Measurements from ENCODE around the gene LRRC74A. TPM values are rescaled to one million over a fixed set of nuclear protein-coding genes. Genes with fewer than 3 reads are reported as not detected.
A peak's percentile ranks its signal among the peaks of the same experiment; 100 is the strongest.

The LRRC74A gene
- total and polyA plus RNA-seq, 4 experiments from 2014 or later: not detected

DNA sequence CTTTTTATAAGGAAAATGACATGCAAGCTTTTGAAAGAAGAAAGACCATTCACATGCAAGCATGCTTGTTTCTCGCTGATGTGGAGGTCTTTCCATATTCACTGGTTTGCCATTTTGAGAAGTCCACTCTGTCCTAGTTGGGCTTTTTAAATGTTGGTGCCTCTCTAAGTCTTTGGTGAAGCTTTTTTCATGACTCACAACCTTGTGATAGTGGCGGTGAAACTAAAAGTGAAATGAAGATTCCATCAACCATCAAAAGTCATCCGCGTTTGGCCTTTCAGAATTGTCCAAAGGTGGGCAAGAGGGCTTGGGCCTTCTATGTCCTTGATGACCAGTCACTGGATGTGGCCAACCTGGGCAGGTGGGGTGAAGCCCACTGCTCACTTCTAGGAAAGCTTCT, 4.3 kb downstream of the LRRC74A start:
- peaks cover 0 to 3% (median 0%) of the 10 kb centered on the region in 8 donors for H3K9me3 Mint-ChIP-seq
- no peak overlapping the region for H3K27ac Mint-ChIP-seq
- peaks cover 0 to 3% of the 10 kb centered on the region in 2 donors for H3K27me3 Mint-ChIP-seq
- ChIA-PET POLR2A (ENCODE audit: partially characterized antibody) (interaction anchor here (0.6 to 0.7 kb wide), 2 partner anchors 18 kb away, joined by 3 read pairs; partner anchors contain the start of gene ANGEL1), CTCF (ENCODE audit: partially characterized antibody) (interaction anchor here (1.1 kb wide), 1 partner anchor 120 kb away, joined by 3 read pairs; no protein-coding TSS in a partner anchor)
- Histone ChIP-seq H3K27me3 (ENCODE audit: insufficient read depth, low read length) (no peaks in the 10 kb centered on the region), H3K4me3 (ENCODE audit: low read length in 2 of 2) (no peak overlapping the region), H3K27ac (ENCODE audit: low read depth, low read length) (no peak overlapping the region), H3K9me3 (ENCODE audit: control insufficient read depth in 1 of 2, low read length in 2 of 2) (no peaks in the 10 kb centered on the region), H3K36me3 (ENCODE audit: insufficient read depth, low read length) (no peaks in the 10 kb centered on the region), H3K4me1 (ENCODE audit: insufficient read depth, low read length) (no peaks in the 10 kb centered on the region)
- H3K4me1 Mint-ChIP-seq: no peaks in the 10 kb centered on the region
- DNase-seq: no peak
- intact Hi-C loops (cut with micrococcal nuclease): no loop called here
- H3K4me3 Mint-ChIP-seq: no peak overlapping the region
- no peaks in the 10 kb centered on the region for H3K36me3 Mint-ChIP-seq

- peaks cover 0 to 3% of the 10 kb centered on the region in 2 donors for H3K27me3 Mint-ChIP-seq
- H3K27ac ChIP-seq (ENCODE audit: low read depth, low read length): no peak overlapping the region
- peaks cover 0 to 3% (median 0%) of the 10 kb centered on the region in 8 donors for H3K9me3 Mint-ChIP-seq
- H3K36me3 ChIP-seq (ENCODE audit: insufficient read depth, low read length): no peaks in the 10 kb centered on the region
- ChIA-PET CTCF (ENCODE audit: partially characterized antibody) (interaction anchor here (0.7 to 1.4 kb wide), 4 partner anchors 12 to 123 kb away, joined by 3 to 4 read pairs (median 3); no protein-coding TSS in a partner anchor), POLR2A (ENCODE audit: partially characterized antibody) (no interaction called here)
- no peaks in the 10 kb centered on the region for H3K36me3 Mint-ChIP-seq
- no peak overlapping the region for H3K27ac Mint-ChIP-seq
- H3K27me3 ChIP-seq (ENCODE audit: insufficient read depth, low read length): no peaks in the 10 kb centered on the region
- no peak overlapping the region for H3K4me3 ChIP-seq (ENCODE audit: low read length in 2 of 2)
- peak in 1 of 5 donors; percentile 13 for DNase-seq
- H3K4me1 Mint-ChIP-seq: no peaks in the 10 kb centered on the region
- no peaks in the 10 kb centered on the region for H3K9me3 ChIP-seq (ENCODE audit: control insufficient read depth in 1 of 2, low read length in 2 of 2)
- intact Hi-C loops (cut with micrococcal nuclease): no loop called here
- no peaks in the 10 kb centered on the region for H3K4me1 ChIP-seq (ENCODE audit: insufficient read depth, low read length)
- H3K4me3 Mint-ChIP-seq: no peak overlapping the region
These were observed 6.3 kb downstream of the LRRC74A start for GRCh38 chr14:76832503-76832988.

- Mint-ChIP-seq H3K4me3 (no peak overlapping the region), H3K27me3 (peaks cover 0 to 3% of the 10 kb centered on the region in 2 donors), H3K9me3 (peaks cover 0 to 3% (median 0%) of the 10 kb centered on the region in 8 donors), H3K27ac (no peak overlapping the region), H3K36me3 (no peaks in the 10 kb centered on the region), H3K4me1 (no peaks in the 10 kb centered on the region)
- H3K27ac ChIP-seq (ENCODE audit: low read depth, low read length): no peak overlapping the region
- POLR2A ChIA-PET (ENCODE audit: partially characterized antibody): no interaction called here
- H3K36me3 ChIP-seq (ENCODE audit: insufficient read depth, low read length): no peaks in the 10 kb centered on the region
- no peaks in the 10 kb centered on the region for H3K9me3 ChIP-seq (ENCODE audit: control insufficient read depth in 1 of 2, low read length in 2 of 2)
- no peaks in the 10 kb centered on the region for H3K4me1 ChIP-seq (ENCODE audit: insufficient read depth, low read length)
- no peak for DNase-seq
- no peak overlapping the region for H3K4me3 ChIP-seq (ENCODE audit: low read length in 2 of 2)
- CTCF ChIA-PET (ENCODE audit: partially characterized antibody): interaction anchor here (0.7 to 1.4 kb wide), 3 partner anchors 12 to 123 kb away, joined by 3 read pairs; no protein-coding TSS in a partner anchor
- intact Hi-C loops (cut with micrococcal nuclease): no loop called here
- no peaks in the 10 kb centered on the region for H3K27me3 ChIP-seq (ENCODE audit: insufficient read depth, low read length)
These were observed 6.8 kb downstream of the LRRC74A start for GRCh38 chr14:76833011-76833410.

GRCh38 chr14:76834241-76834661, 8.0 kb downstream of the LRRC74A start:
- no peaks in the 10 kb centered on the region for H3K4me1 Mint-ChIP-seq
- H3K4me1 ChIP-seq (ENCODE audit: insufficient read depth, low read length): no peaks in the 10 kb centered on the region
- H3K27ac ChIP-seq (ENCODE audit: low read depth, low read length): no peak overlapping the region
- H3K27me3 ChIP-seq (ENCODE audit: insufficient read depth, low read length): no peaks in the 10 kb centered on the region
- no peak overlapping the region for H3K4me3 ChIP-seq (ENCODE audit: low read length in 2 of 2)
- peaks cover 0 to 3% (median 0%) of the 10 kb centered on the region in 8 donors for H3K9me3 Mint-ChIP-seq
- peak overlapping the region in 1 of 7 donors; percentile 17 for H3K27ac Mint-ChIP-seq
- no peak overlapping the region for H3K4me3 Mint-ChIP-seq
- POLR2A ChIA-PET (ENCODE audit: partially characterized antibody): no interaction called here
- no peaks in the 10 kb centered on the region for H3K36me3 Mint-ChIP-seq
- H3K27me3 Mint-ChIP-seq: peaks cover 4 to 5% of the 10 kb centered on the region in 2 donors
- CTCF ChIA-PET (ENCODE audit: partially characterized antibody): no interaction called here
- DNase-seq: no peak
- H3K9me3 ChIP-seq (ENCODE audit: control insufficient read depth in 1 of 2, low read length in 2 of 2): no peaks in the 10 kb centered on the region
- H3K36me3 ChIP-seq (ENCODE audit: insufficient read depth, low read length): no peaks in the 10 kb centered on the region
- intact Hi-C loops (cut with micrococcal nuclease): no loop called here

- H3K4me3 Mint-ChIP-seq: no peak overlapping the region
- no peaks in the 10 kb centered on the region for H3K4me1 ChIP-seq (ENCODE audit: insufficient read depth, low read length)
- ChIA-PET CTCF (ENCODE audit: partially characterized antibody) (interaction anchor here (0.6 kb wide), 1 partner anchor 699 kb away, joined by 3 read pairs; no protein-coding TSS in a partner anchor), POLR2A (ENCODE audit: partially characterized antibody) (no interaction called here)
- no peaks in the 10 kb centered on the region for H3K36me3 Mint-ChIP-seq
- H3K27me3 Mint-ChIP-seq: peaks cover 5 to 6% of the 10 kb centered on the region in 2 donors
- no peaks in the 10 kb centered on the region for H3K36me3 ChIP-seq (ENCODE audit: insufficient read depth, low read length)
- DNase-seq: no peak
- no peak overlapping the region for H3K4me3 ChIP-seq (ENCODE audit: low read length in 2 of 2)
- peaks cover 0 to 3% (median 0%) of the 10 kb centered on the region in 8 donors for H3K9me3 Mint-ChIP-seq
- H3K4me1 Mint-ChIP-seq: no peaks in the 10 kb centered on the region
- H3K27ac Mint-ChIP-seq: no peak overlapping the region
- no peak overlapping the region for H3K27ac ChIP-seq (ENCODE audit: low read depth, low read length)
- no peaks in the 10 kb centered on the region for H3K9me3 ChIP-seq (ENCODE audit: control insufficient read depth in 1 of 2, low read length in 2 of 2)
- no peaks in the 10 kb centered on the region for H3K27me3 ChIP-seq (ENCODE audit: insufficient read depth, low read length)
- intact Hi-C loops (cut with micrococcal nuclease): no loop called here
These were observed 9.9 kb downstream of the LRRC74A start for GRCh38 chr14:76836029-76836630.

DNA sequence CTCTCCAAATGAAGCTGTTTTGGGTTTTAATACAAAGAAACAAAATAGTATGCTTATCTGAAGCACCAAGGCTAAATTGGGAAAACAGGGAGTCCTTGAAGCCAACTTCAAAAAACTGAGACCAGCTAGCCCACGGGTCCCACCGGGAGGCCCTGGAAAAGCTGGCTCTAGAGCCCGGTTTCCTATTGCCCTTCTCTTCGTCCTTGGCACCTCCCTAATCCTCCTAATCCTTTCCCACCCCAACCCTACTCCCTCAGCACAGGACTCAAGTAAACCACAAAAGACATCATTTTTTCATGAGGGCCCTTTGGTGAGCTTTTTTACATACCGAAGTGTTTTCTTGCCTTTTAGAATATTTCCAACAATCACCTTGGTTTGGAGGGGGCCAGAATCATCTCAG, 11.3 kb downstream of the LRRC74A start:
- Mint-ChIP-seq H3K4me1 (no peaks in the 10 kb centered on the region), H3K36me3 (no peaks in the 10 kb centered on the region), H3K4me3 (no peak overlapping the region), H3K27me3 (peaks cover 5 to 6% of the 10 kb centered on the region in 2 donors), H3K27ac (no peak overlapping the region), H3K9me3 (no peaks in the 10 kb centered on the region)
- CTCF ChIA-PET (ENCODE audit: partially characterized antibody): no interaction called here
- no peaks in the 10 kb centered on the region for H3K9me3 ChIP-seq (ENCODE audit: control insufficient read depth in 1 of 2, low read length in 2 of 2)
- POLR2A ChIA-PET (ENCODE audit: partially characterized antibody): no interaction called here
- H3K27me3 ChIP-seq (ENCODE audit: insufficient read depth, low read length): no peaks in the 10 kb centered on the region
- intact Hi-C loops (cut with micrococcal nuclease): no loop called here
- H3K36me3 ChIP-seq (ENCODE audit: insufficient read depth, low read length): no peaks in the 10 kb centered on the region
- H3K4me3 ChIP-seq (ENCODE audit: low read length in 2 of 2): no peak overlapping the region
- H3K27ac ChIP-seq (ENCODE audit: low read depth, low read length): no peak overlapping the region
- H3K4me1 ChIP-seq (ENCODE audit: insufficient read depth, low read length): no peaks in the 10 kb centered on the region
- no peak for DNase-seq

GRCh38 chr14:76842414-76842813, 16.2 kb downstream of the LRRC74A start:
- Histone ChIP-seq H3K4me3 (ENCODE audit: low read length in 2 of 2) (no peak overlapping the region), H3K27me3 (ENCODE audit: insufficient read depth, low read length) (no peaks in the 10 kb centered on the region), H3K9me3 (ENCODE audit: control insufficient read depth in 1 of 2, low read length in 2 of 2) (no peaks in the 10 kb centered on the region), H3K36me3 (ENCODE audit: insufficient read depth, low read length) (no peaks in the 10 kb centered on the region), H3K27ac (ENCODE audit: low read depth, low read length) (no peak overlapping the region), H3K4me1 (ENCODE audit: insufficient read depth, low read length) (peaks cover 12% of the 10 kb centered on the region)
- no peaks in the 10 kb centered on the region for H3K9me3 Mint-ChIP-seq
- no peak for DNase-seq
- ChIA-PET CTCF (ENCODE audit: partially characterized antibody) (interaction anchor here (1.0 kb wide), 1 partner anchor 281 kb away, joined by 3 read pairs; no protein-coding TSS in a partner anchor), POLR2A (ENCODE audit: partially characterized antibody) (no interaction called here)
- no peaks in the 10 kb centered on the region for H3K36me3 Mint-ChIP-seq
- peaks cover 9 to 17% of the 10 kb centered on the region in 2 donors for H3K27me3 Mint-ChIP-seq
- H3K27ac Mint-ChIP-seq: peak overlapping the region in 1 of 7 donors; percentile 21
- H3K4me1 Mint-ChIP-seq: peaks cover 6 to 9% (median 8%) of the 10 kb centered on the region in 4 donors
- no peak overlapping the region for H3K4me3 Mint-ChIP-seq
- intact Hi-C loops (cut with micrococcal nuclease): no loop called here
